Gastrocnemius medialis (tissue), 4 donors: Measurements from ENCODE around the gene ZBTB2.

Experiments
- POLR2A ChIP-seq, 2 donors: fragments of 450-650 bp; IDR thresholded peaks; one replicate each; pipeline ENCODE4 v1.6.1; 2017; ENCODE audit warnings: antibody characterized with exemption in 2 of 2, mild to moderate bottlenecking in 2 of 2, moderate library complexity in 2 of 2
- TF ChIP-seq, protein P1 (sequence below), 5 experiments: fragments of 450-650 bp in 3 of 5; fragments of 200-600 bp in 2 of 5; sonication (generic) in 2 of 5; IDR thresholded peaks in 4 of 5; conservative IDR thresholded peaks in 1 of 5; 1 replicate in 4 of 5; 2 replicates in 1 of 5; pipeline ENCODE4 v1.5.1; 2016 to 2019; ENCODE audit warnings: antibody characterized with exemption in 5 of 5, mild to moderate bottlenecking in 3 of 5, moderate library complexity in 3 of 5

DNA sequence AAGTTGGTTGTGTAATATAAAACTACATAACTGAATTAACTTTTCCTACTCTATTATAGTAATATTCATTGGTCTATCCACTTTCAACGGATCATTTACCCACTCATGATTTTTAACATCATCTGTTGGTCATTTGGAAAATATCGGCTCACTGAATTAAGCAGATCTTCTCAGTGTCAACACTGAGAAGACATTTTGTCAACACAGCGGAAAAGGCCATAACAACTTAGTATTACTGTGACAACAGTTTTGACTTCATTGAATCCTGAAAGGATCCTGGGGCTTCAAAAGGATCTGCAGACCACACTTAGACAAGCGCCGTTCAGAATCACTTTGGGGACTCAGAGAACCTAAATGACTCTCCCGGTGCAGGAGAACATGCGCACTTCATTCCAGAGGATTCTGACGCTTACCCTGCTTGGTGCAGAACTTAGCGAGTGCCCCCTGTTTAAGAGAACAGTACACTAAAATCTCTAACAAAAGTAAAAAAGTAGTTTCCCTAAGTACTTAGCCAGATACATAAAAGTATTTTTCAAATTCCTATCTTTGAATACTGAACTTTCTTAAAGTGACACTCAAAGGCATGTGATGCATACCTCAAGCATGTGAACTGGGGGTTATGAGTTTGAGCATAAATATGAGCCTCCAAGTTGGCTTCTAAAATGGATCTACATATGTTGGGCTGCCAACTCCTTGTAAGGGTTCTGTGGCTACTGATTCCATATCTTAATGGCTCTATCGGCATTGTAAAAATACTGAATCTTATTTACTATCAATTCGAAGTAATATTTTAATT, 4.0 kb downstream of the ZBTB2 start:
- TF ChIP-seq, protein P1, sequence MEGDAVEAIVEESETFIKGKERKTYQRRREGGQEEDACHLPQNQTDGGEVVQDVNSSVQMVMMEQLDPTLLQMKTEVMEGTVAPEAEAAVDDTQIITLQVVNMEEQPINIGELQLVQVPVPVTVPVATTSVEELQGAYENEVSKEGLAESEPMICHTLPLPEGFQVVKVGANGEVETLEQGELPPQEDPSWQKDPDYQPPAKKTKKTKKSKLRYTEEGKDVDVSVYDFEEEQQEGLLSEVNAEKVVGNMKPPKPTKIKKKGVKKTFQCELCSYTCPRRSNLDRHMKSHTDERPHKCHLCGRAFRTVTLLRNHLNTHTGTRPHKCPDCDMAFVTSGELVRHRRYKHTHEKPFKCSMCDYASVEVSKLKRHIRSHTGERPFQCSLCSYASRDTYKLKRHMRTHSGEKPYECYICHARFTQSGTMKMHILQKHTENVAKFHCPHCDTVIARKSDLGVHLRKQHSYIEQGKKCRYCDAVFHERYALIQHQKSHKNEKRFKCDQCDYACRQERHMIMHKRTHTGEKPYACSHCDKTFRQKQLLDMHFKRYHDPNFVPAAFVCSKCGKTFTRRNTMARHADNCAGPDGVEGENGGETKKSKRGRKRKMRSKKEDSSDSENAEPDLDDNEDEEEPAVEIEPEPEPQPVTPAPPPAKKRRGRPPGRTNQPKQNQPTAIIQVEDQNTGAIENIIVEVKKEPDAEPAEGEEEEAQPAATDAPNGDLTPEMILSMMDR (IDR thresholded peaks at IDR 0.05 in 4 of 5, conservative IDR thresholded peaks at IDR 0.05 in 1 of 5): no peak
- no peak for TF ChIP-seq POLR2A (IDR thresholded peaks at IDR 0.05)
